ENCODE results near the gene ARSB.

DNA sequence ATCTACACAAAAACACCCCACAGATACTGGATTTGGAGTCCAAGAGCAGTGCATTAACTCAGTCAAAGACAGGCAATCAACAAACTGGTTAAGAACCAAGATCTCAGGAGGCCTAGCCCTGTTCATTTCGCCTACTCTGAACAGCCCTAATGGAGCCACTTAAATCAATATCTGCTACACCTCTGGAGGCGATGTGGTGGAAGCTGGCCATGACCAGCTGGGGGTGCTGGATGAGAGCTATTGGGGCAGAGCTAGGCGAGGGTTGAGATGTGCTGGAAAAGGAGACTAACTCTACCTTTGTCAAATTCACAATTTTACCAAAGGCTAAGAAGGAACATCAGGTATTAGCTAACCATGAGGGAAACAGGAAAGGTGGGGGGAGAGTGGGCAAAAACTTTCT, 23.3 kb upstream of the ARSB start:
- TF ChIP-seq, protein P1, sequence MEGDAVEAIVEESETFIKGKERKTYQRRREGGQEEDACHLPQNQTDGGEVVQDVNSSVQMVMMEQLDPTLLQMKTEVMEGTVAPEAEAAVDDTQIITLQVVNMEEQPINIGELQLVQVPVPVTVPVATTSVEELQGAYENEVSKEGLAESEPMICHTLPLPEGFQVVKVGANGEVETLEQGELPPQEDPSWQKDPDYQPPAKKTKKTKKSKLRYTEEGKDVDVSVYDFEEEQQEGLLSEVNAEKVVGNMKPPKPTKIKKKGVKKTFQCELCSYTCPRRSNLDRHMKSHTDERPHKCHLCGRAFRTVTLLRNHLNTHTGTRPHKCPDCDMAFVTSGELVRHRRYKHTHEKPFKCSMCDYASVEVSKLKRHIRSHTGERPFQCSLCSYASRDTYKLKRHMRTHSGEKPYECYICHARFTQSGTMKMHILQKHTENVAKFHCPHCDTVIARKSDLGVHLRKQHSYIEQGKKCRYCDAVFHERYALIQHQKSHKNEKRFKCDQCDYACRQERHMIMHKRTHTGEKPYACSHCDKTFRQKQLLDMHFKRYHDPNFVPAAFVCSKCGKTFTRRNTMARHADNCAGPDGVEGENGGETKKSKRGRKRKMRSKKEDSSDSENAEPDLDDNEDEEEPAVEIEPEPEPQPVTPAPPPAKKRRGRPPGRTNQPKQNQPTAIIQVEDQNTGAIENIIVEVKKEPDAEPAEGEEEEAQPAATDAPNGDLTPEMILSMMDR (IDR thresholded peaks at IDR 0.05): no peak
- TF ChIP-seq EZH2 (IDR thresholded peaks at IDR 0.05; ENCODE audit: borderline replicate concordance, insufficient read depth, low read depth, low read length, poor library complexity, severe bottlenecking): no peak
